Measurements from ENCODE around the gene IPO13. TPM values are rescaled to one million over a fixed set of nuclear protein-coding genes. Genes with fewer than 3 reads are reported as not detected.
A peak's percentile ranks its signal among the peaks of the same experiment; 100 is the strongest.

IPO13 gene
- total RNA-seq, 1 donor from 2014 or later = 53.2 TPM

- Mint-ChIP-seq H3K9me3 (ENCODE audit: unreplicated experiment) (peaks cover 2% of the 10 kb centered on the region), H3K36me3 (ENCODE audit: unreplicated experiment) (peaks cover 5% of the 10 kb centered on the region), H3K27me3 (ENCODE audit: unreplicated experiment) (peaks cover 10% of the 10 kb centered on the region), H3K27ac (ENCODE audit: unreplicated experiment) (no peak overlapping the region), H3K4me1 (ENCODE audit: low read depth, unreplicated experiment) (peaks cover 9% of the 10 kb centered on the region), H3K4me3 (ENCODE audit: unreplicated experiment) (no peak overlapping the region)
- no peak for TF ChIP-seq CTCF (IDR thresholded peaks at IDR 0.05; ENCODE audit: partially characterized antibody, unreplicated experiment)
- DNase-seq = no peak
Measured at GRCh38 chr1:43942411-43942810, 4.3 kb upstream of the IPO13 start.

GRCh38 chr1:43944860-43945259 lies 1.9 kb upstream of the IPO13 start:
- Mint-ChIP-seq H3K27me3 (ENCODE audit: unreplicated experiment) (peaks cover 4% of the 10 kb centered on the region), H3K4me3 (ENCODE audit: unreplicated experiment) (no peak overlapping the region), H3K27ac (ENCODE audit: unreplicated experiment) (no peak overlapping the region), H3K4me1 (ENCODE audit: low read depth, unreplicated experiment) (peaks cover 7% of the 10 kb centered on the region), H3K36me3 (ENCODE audit: unreplicated experiment) (no peaks in the 10 kb centered on the region), H3K9me3 (ENCODE audit: unreplicated experiment) (no peaks in the 10 kb centered on the region)
- no peak for TF ChIP-seq CTCF (IDR thresholded peaks at IDR 0.05; ENCODE audit: partially characterized antibody, unreplicated experiment)
- no peak for DNase-seq

DNA sequence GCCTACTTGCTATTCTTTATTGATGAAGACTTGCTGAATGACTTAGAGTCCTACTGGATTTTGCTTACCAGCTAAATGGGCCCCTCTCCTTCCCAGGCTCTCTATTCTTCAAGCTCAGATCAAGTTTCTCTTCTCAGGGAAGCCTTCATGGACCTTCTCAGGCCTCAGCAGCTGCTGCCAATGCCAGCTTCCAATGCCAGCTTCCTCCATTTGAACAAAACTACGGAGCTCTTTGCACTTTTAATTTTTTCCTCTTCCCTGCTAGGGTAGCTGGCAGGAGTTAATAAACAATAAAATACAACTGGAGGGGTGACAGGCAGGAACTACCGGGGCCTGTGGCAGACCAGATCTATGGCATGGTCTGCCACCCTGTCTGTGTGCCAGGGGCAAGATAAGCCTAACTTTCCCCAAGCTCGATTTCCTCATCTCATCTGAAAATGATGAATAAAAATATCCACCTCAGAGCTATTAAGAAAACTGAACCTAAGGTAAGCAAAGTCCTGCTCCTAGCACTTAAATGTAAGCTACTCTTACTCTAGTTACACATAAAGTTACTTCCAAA lies 995 bp upstream of the IPO13 start:
- DNase-seq = no peak
- Mint-ChIP-seq H3K27ac (ENCODE audit: unreplicated experiment) (peak overlapping the region; percentile 72), H3K9me3 (ENCODE audit: unreplicated experiment) (peaks cover 4% of the 10 kb centered on the region), H3K4me1 (ENCODE audit: low read depth, unreplicated experiment) (peaks cover 13% of the 10 kb centered on the region), H3K4me3 (ENCODE audit: unreplicated experiment) (peak overlapping the region; percentile 94), H3K36me3 (ENCODE audit: unreplicated experiment) (peaks cover 6% of the 10 kb centered on the region), H3K27me3 (ENCODE audit: unreplicated experiment) (peaks cover 4% of the 10 kb centered on the region)
- TF ChIP-seq CTCF (IDR thresholded peaks at IDR 0.05; ENCODE audit: partially characterized antibody, unreplicated experiment) = no peak

DNA sequence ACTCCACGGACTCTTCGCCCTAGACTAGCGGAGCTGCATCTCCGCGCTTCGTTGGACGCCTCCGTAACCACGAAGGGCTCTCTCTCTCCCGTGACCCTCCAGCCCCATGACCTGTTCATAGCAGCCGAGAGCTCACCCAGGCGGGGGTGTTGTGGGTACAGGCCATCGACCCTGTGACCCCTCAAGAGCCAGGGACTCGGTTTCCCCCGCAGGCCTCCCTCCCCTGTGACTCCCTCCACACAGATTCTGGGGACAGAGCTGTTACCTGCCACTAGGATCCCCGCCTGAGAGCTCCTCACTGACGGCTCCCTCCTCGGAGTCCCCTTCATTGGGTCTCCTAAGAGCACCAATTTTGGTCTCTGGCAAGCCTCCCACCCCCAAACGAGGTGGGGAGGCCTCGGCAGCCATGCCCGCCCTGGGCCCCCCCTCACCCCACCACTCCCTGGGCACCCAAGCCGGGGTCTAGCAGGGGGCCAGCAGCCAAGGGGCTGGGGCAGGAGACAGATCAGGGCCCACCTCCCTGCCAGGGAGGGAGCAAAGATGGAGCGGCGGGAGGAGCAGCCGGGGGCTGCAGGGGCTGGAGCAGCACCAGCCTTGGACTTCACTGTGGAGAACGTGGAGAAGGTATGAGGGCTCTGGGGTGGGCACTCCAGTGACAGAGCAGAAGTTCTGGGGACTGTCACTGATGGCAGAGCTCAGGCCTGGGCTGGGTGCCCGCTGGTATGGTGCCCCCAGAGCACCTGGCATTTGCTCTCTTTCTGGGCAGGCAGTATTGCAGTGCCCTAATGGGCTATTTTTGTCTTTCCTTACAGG lies 517 bp downstream of the IPO13 start:
- peaks cover 1% of the 10 kb centered on the region for H3K27me3 Mint-ChIP-seq (ENCODE audit: unreplicated experiment)
- peaks cover 13% of the 10 kb centered on the region for H3K4me1 Mint-ChIP-seq (ENCODE audit: low read depth, unreplicated experiment)
- H3K4me3 Mint-ChIP-seq (ENCODE audit: unreplicated experiment) = peak overlapping the region; percentile 94
- peaks cover 7% of the 10 kb centered on the region for H3K36me3 Mint-ChIP-seq (ENCODE audit: unreplicated experiment)
- H3K27ac Mint-ChIP-seq (ENCODE audit: unreplicated experiment) = peak overlapping the region; percentile 89
- H3K9me3 Mint-ChIP-seq (ENCODE audit: unreplicated experiment) = peaks cover 4% of the 10 kb centered on the region
- no peak for DNase-seq
- TF ChIP-seq CTCF (IDR thresholded peaks at IDR 0.05; ENCODE audit: partially characterized antibody, unreplicated experiment) = no peak

DNA sequence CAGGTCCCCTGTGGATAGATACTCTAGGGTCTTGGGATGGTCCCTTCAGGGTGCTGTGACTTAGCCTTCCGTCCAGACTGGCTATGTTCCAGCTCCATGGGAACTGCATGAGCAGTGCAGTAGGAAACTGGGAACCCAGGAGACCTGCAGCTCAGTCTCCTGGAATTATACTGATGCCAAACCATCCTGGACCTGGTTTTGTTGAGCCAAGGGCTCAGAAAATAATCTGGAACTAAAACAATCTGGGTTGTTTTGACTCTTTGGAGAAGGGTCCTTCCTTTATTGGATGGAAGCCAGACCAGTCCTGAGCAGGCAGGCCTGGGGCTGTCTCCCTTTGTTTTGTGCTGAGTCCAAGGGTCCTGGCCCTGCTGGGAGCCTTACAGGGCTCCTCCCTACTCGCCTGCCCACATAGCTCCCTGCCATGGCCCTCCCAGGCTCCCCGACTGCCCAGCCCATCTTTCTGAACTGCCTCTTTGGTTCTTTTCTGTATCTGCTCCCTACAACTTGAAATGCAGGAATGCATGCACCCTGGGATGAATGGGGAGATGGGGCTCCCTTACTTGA lies 1.2 kb downstream of the IPO13 start:
- no peak for DNase-seq
- Mint-ChIP-seq H3K27me3 (ENCODE audit: unreplicated experiment) (peaks cover 1% of the 10 kb centered on the region), H3K36me3 (ENCODE audit: unreplicated experiment) (peaks cover 7% of the 10 kb centered on the region), H3K9me3 (ENCODE audit: unreplicated experiment) (peaks cover 4% of the 10 kb centered on the region), H3K4me1 (ENCODE audit: low read depth, unreplicated experiment) (peaks cover 13% of the 10 kb centered on the region), H3K4me3 (ENCODE audit: unreplicated experiment) (peak overlapping the region; percentile 94), H3K27ac (ENCODE audit: unreplicated experiment) (no peak overlapping the region)
- no peak for TF ChIP-seq CTCF (IDR thresholded peaks at IDR 0.05; ENCODE audit: partially characterized antibody, unreplicated experiment)
